Colonic mucosa (tissue), 4 donors: ENCODE measurements around the gene ADPGK. TPM values are rescaled to one million over a fixed set of nuclear protein-coding genes. Genes with fewer than 3 reads are reported as not detected.

Experiments used
- DNase-seq: peaks from one replicate; pipeline ENCODE4 v3.0.0-alpha.2; 2020
- H3K27ac ChIP-seq: fragments of 200-600 bp; one replicate; pipeline ENCODE4 v1.8.0; 2021
- H3K27me3 ChIP-seq: fragments of 200-600 bp; one replicate; pipeline ENCODE4 v1.8.0; 2021
- H3K36me3 ChIP-seq: fragments of 200-600 bp; one replicate; pipeline ENCODE4 v1.8.0; 2021
- H3K4me1 ChIP-seq: fragments of 200-600 bp; one replicate; pipeline ENCODE4 v1.8.0; 2021; ENCODE audit warnings: mild to moderate bottlenecking
- H3K4me3 ChIP-seq: fragments of 200-600 bp; one replicate; pipeline ENCODE4 v1.8.0; 2021
- H3K9ac ChIP-seq, 2 donors: one replicate each; pipeline ENCODE4 v1.7.0; 2013; ENCODE audit warnings: control low read depth in 2 of 2, low read depth in 2 of 2, low read length in 2 of 2
- H3K9me3 ChIP-seq: fragments of 200-600 bp; one replicate; pipeline ENCODE4 v1.8.0; 2021
- intact Hi-C: fragments of 100-400 bp; cut with DNase I; formaldehyde crosslinking; loops from one replicate; pipeline ENCODE4 v1.14.1; 2022
- total RNA-seq, 2 donors: library from RNA; stranded (reverse); fragmentation: NEBNext Ultra II Directional in 1 of 2; extraction: Animal tissue kit (Norgen Biotek cat#: 25700) in 1 of 2; gene quantifications; one replicate each; pipeline ENCODE4 v1.2.1, GENCODE V29; 2021
- TF ChIP-seq, protein P1 (sequence below): fragments of 200-600 bp; IDR thresholded peaks from one replicate; pipeline ENCODE4 v1.8.0; 2022; ENCODE audit warnings: antibody characterized with exemption, mild to moderate bottlenecking
- donor health status: healthy.
- donor health status: DM: no; HTN: no; CAD: no.
- donor health status: DM: no; HTN: no; CAD: no.

Gene ADPGK
- total RNA-seq, 2 donors from 2014 or later: 29.8 to 44.6 TPM

DNA sequence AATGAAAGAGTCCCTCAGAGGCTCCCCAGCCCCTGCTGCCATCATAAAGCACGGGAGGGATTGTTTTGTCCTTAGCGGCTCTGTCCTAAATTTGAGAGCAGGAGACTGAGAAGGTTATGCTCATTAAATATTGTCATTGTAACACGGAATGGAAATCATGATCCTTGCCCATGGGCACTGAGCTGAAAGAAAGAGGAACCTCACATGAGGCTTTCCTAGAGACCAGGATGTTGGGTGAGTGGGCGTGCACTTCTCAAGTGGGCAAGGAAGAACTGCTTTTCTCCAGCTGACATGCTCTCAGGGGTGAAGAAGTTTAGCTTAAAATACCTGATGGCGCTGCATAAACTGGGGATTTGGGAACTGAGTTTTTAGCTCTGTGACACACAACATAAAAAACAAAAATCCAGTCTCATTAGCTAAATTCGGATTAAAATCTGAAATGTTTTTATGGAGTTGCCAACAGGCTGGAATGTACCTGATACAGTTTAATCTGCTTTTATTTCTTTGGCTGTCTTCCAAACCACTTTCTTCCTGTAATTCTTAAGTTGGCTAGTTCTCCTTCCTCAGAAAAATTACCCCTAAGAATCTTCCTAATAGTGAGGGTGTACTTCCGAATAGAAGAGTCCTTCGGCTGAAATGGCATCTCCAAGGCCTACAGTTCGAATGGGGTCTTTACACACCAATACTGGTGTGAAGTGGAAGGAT is 31.7 kb downstream of the ADPGK start:
- no peak for DNase-seq
- intact Hi-C loops: no loop called here
- H3K36me3 ChIP-seq: peaks cover 9% of the 10 kb centered on the region

DNA sequence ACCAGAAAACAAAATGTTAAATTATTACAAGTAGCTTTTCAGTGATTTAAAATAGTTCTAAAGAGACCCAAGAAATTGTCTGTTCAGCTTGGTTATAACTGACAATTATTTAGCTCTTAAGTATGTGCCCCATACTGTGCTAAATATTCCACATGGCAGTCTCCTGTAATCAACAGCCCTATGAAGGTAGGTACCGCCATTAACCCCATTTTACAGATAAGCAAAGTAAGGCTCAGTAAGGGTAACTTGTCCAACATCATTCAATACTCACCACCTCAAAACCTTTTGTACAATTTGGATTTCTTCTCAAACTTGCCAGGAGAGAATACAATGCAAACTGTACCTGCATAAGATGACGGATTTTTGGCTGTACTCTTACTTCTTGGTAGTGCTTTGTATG is 33.9 kb downstream of the ADPGK start:
- Histone ChIP-seq H3K9ac (no peak overlapping the region), H3K9me3 (no peaks in the 10 kb centered on the region), H3K36me3 (no peaks in the 10 kb centered on the region), H3K27ac (no peak overlapping the region), H3K4me1 (no peaks in the 10 kb centered on the region), H3K27me3 (no peaks in the 10 kb centered on the region), H3K4me3 (no peak overlapping the region)
- intact Hi-C loops: no loop called here
- DNase-seq: no peak
- TF ChIP-seq, protein P1, sequence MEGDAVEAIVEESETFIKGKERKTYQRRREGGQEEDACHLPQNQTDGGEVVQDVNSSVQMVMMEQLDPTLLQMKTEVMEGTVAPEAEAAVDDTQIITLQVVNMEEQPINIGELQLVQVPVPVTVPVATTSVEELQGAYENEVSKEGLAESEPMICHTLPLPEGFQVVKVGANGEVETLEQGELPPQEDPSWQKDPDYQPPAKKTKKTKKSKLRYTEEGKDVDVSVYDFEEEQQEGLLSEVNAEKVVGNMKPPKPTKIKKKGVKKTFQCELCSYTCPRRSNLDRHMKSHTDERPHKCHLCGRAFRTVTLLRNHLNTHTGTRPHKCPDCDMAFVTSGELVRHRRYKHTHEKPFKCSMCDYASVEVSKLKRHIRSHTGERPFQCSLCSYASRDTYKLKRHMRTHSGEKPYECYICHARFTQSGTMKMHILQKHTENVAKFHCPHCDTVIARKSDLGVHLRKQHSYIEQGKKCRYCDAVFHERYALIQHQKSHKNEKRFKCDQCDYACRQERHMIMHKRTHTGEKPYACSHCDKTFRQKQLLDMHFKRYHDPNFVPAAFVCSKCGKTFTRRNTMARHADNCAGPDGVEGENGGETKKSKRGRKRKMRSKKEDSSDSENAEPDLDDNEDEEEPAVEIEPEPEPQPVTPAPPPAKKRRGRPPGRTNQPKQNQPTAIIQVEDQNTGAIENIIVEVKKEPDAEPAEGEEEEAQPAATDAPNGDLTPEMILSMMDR: no peak

More for the DNA sequence above, 31.7 kb downstream of the ADPGK start:
- no peak overlapping the region for H3K27ac ChIP-seq
- H3K4me1 ChIP-seq: no peaks in the 10 kb centered on the region
- H3K9me3 ChIP-seq: no peaks in the 10 kb centered on the region
- no peak overlapping the region for H3K4me3 ChIP-seq
- TF ChIP-seq, protein P1: no peak
- no peak overlapping the region for H3K9ac ChIP-seq
- H3K27me3 ChIP-seq: no peaks in the 10 kb centered on the region

DNA sequence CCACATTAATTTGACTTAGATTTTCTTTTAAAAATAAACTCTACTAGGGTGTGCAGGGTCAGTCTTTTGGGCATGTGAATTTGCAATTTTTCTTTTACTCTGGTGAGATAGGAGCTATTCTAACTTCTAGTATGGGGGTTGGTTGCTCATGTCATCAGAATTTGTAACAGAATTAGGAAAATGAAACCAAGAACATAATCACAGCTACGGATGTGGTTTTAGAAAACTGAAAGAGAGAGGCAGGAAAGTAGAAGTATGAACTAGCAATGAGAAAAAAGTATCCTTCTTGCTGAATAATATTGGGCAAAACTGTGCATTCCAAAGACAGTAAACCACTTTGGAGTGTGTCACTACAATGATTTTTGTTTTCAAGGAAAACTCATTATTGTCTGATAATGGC is 43.3 kb downstream of the ADPGK start:
- no peak overlapping the region for H3K4me3 ChIP-seq
- TF ChIP-seq, protein P1: no peak
- intact Hi-C loops: no loop called here
- no peak overlapping the region for H3K27ac ChIP-seq
- no peaks in the 10 kb centered on the region for H3K4me1 ChIP-seq
- DNase-seq: no peak
- peaks cover 6% of the 10 kb centered on the region for H3K36me3 ChIP-seq
- no peak overlapping the region for H3K9ac ChIP-seq
- no peaks in the 10 kb centered on the region for H3K9me3 ChIP-seq
- H3K27me3 ChIP-seq: no peaks in the 10 kb centered on the region

DNA sequence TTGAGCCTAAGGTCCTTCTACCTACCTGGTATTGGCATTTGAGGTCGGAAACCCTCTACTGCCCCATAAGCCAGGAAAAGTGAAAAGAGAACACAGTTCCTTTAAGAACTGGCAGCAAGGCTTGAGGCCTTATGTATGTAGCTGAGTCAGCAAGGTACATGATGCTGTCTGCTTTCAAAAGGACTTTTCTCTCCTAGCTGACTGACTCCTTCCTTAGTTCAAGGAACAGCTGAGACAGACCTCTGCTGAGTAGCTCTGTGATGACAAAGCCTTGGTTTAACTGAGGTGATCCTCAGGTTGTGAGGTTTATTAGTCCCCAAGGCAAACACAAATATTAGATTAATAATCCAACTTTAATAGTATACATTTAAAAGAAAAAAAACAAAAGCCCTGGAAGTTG is 45.8 kb downstream of the ADPGK start:
- Histone ChIP-seq H3K27me3 (no peaks in the 10 kb centered on the region), H3K9me3 (no peaks in the 10 kb centered on the region), H3K4me1 (no peaks in the 10 kb centered on the region), H3K4me3 (no peak overlapping the region), H3K36me3 (peaks cover 6% of the 10 kb centered on the region), H3K27ac (no peak overlapping the region), H3K9ac (no peak overlapping the region)
- TF ChIP-seq, protein P1: no peak
- intact Hi-C loops: no loop called here
- no peak for DNase-seq

DNA sequence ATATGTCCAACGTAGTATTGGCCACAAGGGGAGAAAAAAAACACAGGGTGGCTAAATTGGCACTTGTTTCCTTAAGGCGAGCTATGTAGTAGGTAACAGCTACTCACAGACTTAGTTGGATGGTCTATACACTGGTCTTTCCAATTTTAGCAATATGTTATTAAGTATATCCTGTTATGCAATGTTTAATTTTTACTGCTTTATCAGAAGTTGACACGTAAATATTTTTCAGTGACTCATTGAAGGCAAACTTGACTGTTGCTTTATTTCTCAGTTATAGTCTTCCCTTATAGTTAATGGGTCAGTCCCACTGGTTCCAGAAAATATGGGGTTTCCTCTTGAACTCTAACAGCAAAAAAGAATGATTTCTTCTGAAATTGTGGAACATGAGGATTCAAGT is 46.5 kb downstream of the ADPGK start:
- Histone ChIP-seq H3K9me3 (no peaks in the 10 kb centered on the region), H3K36me3 (peaks cover 6% of the 10 kb centered on the region), H3K4me1 (no peaks in the 10 kb centered on the region), H3K27ac (no peak overlapping the region), H3K27me3 (no peaks in the 10 kb centered on the region), H3K9ac (no peak overlapping the region), H3K4me3 (no peak overlapping the region)
- intact Hi-C loops: no loop called here
- DNase-seq: no peak
- TF ChIP-seq, protein P1: no peak
